Calu3 (cell line): Measurements from ENCODE around the gene SLC35E1. TPM values are rescaled to one million over a fixed set of nuclear protein-coding genes. Genes with fewer than 3 reads are reported as not detected.
A peak's percentile ranks its signal among the peaks of the same experiment; 100 is the strongest.

Experiments used
- BruUV-seq: library from RNA; stranded (reverse); fragments of 400-500 nt; replicated peaks from 2 replicates; lab custom pipeline; 2021; lab: Mats Ljungman, UMichigan
- CTCF ChIA-PET: fragments of 300-600 bp; sonication (Branson Sonifier 250); formaldehyde crosslinking; loops from one replicate; lab custom pipeline; 2022; ENCODE audit warnings: antibody characterized with exemption; lab: Charles Lee
- DNase-seq: peaks from one replicate; pipeline ENCODE4 v3.0.0; 2022
- H3K27ac Mint-ChIP-seq: one replicate; pipeline ENCODE4 v1.8.0; 2022; ENCODE audit warnings: mixed read lengths; ENCODE audit not compliant: unreplicated experiment
- H3K27me3 Mint-ChIP-seq: one replicate; pipeline ENCODE4 v1.8.0; 2022; ENCODE audit warnings: mixed read lengths; ENCODE audit not compliant: unreplicated experiment
- H3K36me3 Mint-ChIP-seq: one replicate; pipeline ENCODE4 v1.8.0; 2022; ENCODE audit warnings: mild to moderate bottlenecking, moderate library complexity, mixed read lengths; ENCODE audit not compliant: insufficient read depth, unreplicated experiment
- H3K4me1 Mint-ChIP-seq: one replicate; pipeline ENCODE4 v1.8.0; 2022; ENCODE audit warnings: mild to moderate bottlenecking, low read depth, mixed read lengths; ENCODE audit not compliant: unreplicated experiment
- H3K4me3 Mint-ChIP-seq: one replicate; pipeline ENCODE4 v1.8.0; 2022; ENCODE audit warnings: mild to moderate bottlenecking, low read depth, moderate library complexity, mixed read lengths; ENCODE audit not compliant: unreplicated experiment
- H3K9me3 Mint-ChIP-seq: one replicate; pipeline ENCODE4 v1.8.0; 2022; ENCODE audit warnings: low read depth, mixed read lengths; ENCODE audit not compliant: unreplicated experiment
- intact Hi-C: fragments of 100-400 bp; cut with micrococcal nuclease; formaldehyde crosslinking; loops from one replicate; pipeline ENCODE4 v1.10.0; 2022; ENCODE audit not compliant: unreplicated experiment
- total RNA-seq: library from RNA; stranded (reverse); gene quantifications from 2 replicates; pipeline ENCODE4 v1.2.3, GENCODE V29; 2022
- TF ChIP-seq, protein P1 (sequence below): fragments of 200-600 bp; IDR thresholded peaks from one replicate; pipeline ENCODE4 v1.8.0; 2022; ENCODE audit warnings: antibody characterized with exemption; ENCODE audit not compliant: unreplicated experiment

Gene SLC35E1
- total RNA-seq, 1 experiment from 2014 or later = 46.4 TPM

DNA sequence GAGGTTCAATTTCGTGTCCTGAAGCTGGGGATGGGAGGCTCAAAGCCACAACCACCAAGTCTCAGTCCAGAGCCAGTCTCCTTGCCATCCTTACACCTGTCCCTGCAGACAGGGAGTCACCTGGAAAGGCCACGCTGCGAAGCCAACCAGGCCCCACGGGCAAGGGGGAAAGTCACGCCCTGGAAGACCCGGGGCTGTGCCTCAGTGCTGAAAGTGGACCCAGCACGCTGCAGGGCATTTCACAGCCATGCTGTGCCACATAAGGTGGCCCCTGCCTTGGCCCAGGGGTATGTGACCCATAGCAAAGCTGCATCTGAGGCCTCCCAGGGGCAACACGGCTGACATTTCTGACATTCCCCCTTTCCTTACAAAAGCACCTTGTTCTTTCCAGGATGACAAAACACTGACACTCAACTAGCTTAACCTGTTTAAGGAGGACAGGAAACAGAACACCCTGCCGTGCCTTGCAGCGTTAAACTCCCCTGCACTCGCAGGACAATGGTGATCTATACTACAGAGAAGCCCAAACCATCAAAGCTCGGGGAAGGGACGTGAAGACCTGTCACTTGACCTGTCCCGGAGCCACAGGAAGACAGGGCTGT is 44.8 kb downstream of the SLC35E1 start:
- peak; percentile 5 for DNase-seq
- CTCF ChIA-PET = interaction anchor here (0.9 kb wide), 1 partner anchor 41 kb away, joined by 3 read pairs; no protein-coding TSS in a partner anchor
- intact Hi-C loops = no loop called here
- Mint-ChIP-seq H3K36me3 (peaks cover 54% of the 10 kb centered on the region), H3K27ac (no peak overlapping the region), H3K9me3 (no peaks in the 10 kb centered on the region), H3K4me3 (no peak overlapping the region), H3K4me1 (no peaks in the 10 kb centered on the region), H3K27me3 (no peaks in the 10 kb centered on the region)
- TF ChIP-seq, protein P1, sequence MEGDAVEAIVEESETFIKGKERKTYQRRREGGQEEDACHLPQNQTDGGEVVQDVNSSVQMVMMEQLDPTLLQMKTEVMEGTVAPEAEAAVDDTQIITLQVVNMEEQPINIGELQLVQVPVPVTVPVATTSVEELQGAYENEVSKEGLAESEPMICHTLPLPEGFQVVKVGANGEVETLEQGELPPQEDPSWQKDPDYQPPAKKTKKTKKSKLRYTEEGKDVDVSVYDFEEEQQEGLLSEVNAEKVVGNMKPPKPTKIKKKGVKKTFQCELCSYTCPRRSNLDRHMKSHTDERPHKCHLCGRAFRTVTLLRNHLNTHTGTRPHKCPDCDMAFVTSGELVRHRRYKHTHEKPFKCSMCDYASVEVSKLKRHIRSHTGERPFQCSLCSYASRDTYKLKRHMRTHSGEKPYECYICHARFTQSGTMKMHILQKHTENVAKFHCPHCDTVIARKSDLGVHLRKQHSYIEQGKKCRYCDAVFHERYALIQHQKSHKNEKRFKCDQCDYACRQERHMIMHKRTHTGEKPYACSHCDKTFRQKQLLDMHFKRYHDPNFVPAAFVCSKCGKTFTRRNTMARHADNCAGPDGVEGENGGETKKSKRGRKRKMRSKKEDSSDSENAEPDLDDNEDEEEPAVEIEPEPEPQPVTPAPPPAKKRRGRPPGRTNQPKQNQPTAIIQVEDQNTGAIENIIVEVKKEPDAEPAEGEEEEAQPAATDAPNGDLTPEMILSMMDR = no peak
- no TSS peak for BruUV-seq

DNA sequence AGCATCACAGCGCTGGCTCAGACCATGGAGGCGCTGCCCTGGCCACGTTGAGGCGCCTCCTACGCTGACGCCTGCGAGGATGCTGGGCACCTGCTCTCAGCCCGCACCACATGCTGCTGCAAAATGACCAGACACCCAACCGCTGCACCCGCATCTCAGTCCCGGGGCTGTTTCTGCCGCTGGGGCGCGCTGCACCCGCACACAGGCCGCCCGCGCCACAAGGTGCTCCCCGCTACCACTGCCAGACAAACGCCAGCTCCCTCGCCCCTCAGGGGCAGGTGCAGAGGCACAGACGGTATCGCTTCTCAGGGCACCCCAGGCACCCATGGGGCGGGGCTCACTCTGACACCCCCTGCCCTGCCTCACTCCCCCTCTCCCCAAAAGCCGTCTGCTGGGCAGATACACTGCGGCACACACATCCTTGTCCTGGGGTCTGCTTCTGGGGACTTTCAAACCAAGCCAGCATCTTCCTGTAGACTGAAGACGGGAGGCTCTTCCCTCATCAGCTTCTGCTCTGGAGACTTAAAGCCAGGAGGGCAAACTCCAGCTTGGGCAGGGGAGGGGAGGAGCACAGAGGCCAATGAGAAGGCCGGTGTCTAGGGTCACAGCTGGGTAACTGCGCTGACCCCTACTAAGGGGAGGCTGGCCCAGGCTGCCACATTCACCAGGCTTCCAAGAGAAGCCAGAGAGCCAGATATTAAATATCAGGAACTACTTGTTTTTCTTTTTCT is 46.3 kb downstream of the SLC35E1 start:
- Mint-ChIP-seq H3K36me3 (peaks cover 50% of the 10 kb centered on the region), H3K4me1 (no peaks in the 10 kb centered on the region), H3K4me3 (no peak overlapping the region), H3K27ac (no peak overlapping the region), H3K9me3 (no peaks in the 10 kb centered on the region), H3K27me3 (no peaks in the 10 kb centered on the region)
- CTCF ChIA-PET = interaction anchor here (0.6 kb wide), 1 partner anchor 9 kb away, joined by 4 read pairs; no protein-coding TSS in a partner anchor
- DNase-seq = no peak
- TF ChIP-seq, protein P1 = no peak
- intact Hi-C loops = no loop called here
- BruUV-seq = no TSS peak

DNA sequence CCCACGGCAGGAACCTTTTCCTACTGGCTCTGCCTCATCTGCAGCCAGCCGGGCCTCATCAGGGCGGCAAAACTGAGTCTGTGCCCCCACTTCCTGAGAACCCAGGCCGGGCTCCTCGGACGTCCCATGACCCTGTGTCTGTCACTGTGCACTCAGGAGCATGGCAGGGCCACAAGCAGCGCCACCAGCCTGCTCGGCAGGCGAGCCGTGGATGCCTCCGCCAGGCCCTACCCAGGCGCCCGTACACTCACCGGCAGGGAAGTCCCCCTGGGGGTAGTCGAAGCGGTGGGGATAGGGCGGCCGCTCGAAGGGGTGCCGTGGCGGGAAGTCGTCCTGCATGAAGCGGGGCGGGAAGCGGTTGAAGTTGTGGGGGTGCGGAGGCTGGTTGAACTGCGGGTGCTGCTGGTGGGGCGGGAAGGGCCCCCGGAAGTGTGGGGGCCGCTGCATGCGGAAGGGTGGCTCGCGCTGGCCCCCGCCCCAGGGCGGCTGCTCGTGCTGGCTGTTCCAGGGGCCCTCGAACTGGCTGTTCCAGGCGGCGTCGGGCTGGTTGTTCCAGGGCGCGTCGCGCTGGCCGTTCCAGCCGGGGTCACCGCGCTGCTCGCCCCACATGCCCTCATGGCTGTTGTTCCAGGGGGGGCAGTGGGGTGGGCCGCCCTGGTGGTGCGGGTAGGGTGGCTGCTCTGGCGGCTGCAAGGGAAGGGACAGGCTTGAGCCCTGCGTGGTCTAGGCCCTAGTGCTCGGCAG is 47.1 kb downstream of the SLC35E1 start:
- Mint-ChIP-seq H3K27me3 (no peaks in the 10 kb centered on the region), H3K4me1 (no peaks in the 10 kb centered on the region), H3K36me3 (peaks cover 53% of the 10 kb centered on the region), H3K4me3 (no peak overlapping the region), H3K27ac (no peak overlapping the region), H3K9me3 (no peaks in the 10 kb centered on the region)
- intact Hi-C loops = no loop called here
- no peak for DNase-seq
- TF ChIP-seq, protein P1 = no peak
- CTCF ChIA-PET = no interaction called here
- no TSS peak for BruUV-seq

DNA sequence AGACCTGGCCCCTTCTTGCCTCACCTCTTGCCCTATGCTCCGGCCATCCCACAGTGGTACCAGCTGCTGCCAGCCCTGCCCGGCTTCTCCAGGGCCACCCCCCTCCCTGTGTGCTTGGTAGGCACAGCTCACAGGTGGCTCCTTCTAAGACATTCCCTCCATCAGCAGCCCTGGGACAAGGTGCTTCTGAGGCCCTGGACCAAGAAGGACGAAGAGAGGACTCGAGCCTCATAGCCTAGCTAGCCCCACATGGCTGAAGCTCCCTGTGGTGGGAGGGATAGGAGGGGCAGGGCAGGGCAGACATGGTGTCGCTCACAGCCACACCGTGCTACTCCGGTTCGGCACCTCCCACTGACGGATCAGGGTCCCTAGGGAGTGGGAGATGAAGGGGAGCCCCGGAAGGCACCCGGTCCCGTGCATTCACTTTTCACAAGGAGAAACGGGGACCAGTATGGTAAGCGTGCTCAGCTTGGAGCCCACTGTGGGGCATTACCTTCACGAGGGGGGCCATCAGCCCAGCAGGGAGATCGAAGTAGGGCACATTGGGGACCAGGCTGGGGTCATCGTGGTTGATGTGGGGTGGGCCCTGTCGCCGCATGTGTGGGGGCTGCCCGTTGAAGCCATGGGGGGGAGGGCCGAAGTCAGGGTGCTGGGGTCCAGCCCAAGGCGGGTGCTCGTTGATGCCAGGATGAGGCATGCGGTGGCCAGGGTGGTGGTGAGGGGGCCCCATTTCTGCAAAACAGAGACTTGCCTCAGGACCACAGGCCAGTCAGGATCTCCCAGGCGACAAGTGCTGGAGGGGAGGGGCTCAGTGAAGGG is 49.4 kb downstream of the SLC35E1 start:
- Mint-ChIP-seq H3K4me3 (no peak overlapping the region), H3K27me3 (no peaks in the 10 kb centered on the region), H3K27ac (no peak overlapping the region), H3K4me1 (no peaks in the 10 kb centered on the region), H3K9me3 (no peaks in the 10 kb centered on the region), H3K36me3 (peaks cover 52% of the 10 kb centered on the region)
- intact Hi-C loops = no loop called here
- CTCF ChIA-PET = no interaction called here
- no TSS peak for BruUV-seq
- TF ChIP-seq, protein P1 = no peak
- DNase-seq = no peak
